Measurements from ENCODE around the gene ADCYAP1R1. TPM values are rescaled to one million over a fixed set of nuclear protein-coding genes. Genes with fewer than 3 reads are reported as not detected.

ADCYAP1R1 gene
- polyA plus RNA-seq, 1 donor from 2014 or later = 8.6 TPM

GRCh38 chr7:31074403-31075085, 22.4 kb downstream of the ADCYAP1R1 start:
- H3K4me2 ChIP-seq (ENCODE audit: low read length) = no peak overlapping the region
- H2AFZ ChIP-seq (ENCODE audit: low read depth, low read length) = no peak overlapping the region
- H3K9me2 ChIP-seq (ENCODE audit: insufficient read depth, low read length) = no peaks in the 10 kb centered on the region
- no peaks in the 10 kb centered on the region for H3K27me3 ChIP-seq (ENCODE audit: insufficient read depth, low read depth, low read length)
- no peaks in the 10 kb centered on the region for H3F3A ChIP-seq (ENCODE audit: insufficient read depth, low read length, poor library complexity, severe bottlenecking)
- no peaks in the 10 kb centered on the region for H4K20me1 ChIP-seq (ENCODE audit: insufficient read depth)
- no peak overlapping the region for H3K9ac ChIP-seq (ENCODE audit: low read length)
- no peaks in the 10 kb centered on the region for H3K36me3 ChIP-seq (ENCODE audit: insufficient read depth, low read length)
- TF ChIP-seq MXI1 (conservative IDR thresholded peaks at IDR 0.05; ENCODE audit: poor library complexity, severe bottlenecking) = no peak
- TF ChIP-seq EZH2 (IDR thresholded peaks at IDR 0.05; ENCODE audit: borderline replicate concordance, insufficient read depth, low read length, poor library complexity, severe bottlenecking) = no peak
- no peak for TF ChIP-seq REST (IDR thresholded peaks at IDR 0.05; ENCODE audit: borderline replicate concordance)
- TF ChIP-seq TAF1 (IDR thresholded peaks at IDR 0.05; ENCODE audit: low read depth) = no peak
- TF ChIP-seq SMC3 (conservative IDR thresholded peaks at IDR 0.05; ENCODE audit: poor library complexity) = no peak
- TF ChIP-seq, protein P1, sequence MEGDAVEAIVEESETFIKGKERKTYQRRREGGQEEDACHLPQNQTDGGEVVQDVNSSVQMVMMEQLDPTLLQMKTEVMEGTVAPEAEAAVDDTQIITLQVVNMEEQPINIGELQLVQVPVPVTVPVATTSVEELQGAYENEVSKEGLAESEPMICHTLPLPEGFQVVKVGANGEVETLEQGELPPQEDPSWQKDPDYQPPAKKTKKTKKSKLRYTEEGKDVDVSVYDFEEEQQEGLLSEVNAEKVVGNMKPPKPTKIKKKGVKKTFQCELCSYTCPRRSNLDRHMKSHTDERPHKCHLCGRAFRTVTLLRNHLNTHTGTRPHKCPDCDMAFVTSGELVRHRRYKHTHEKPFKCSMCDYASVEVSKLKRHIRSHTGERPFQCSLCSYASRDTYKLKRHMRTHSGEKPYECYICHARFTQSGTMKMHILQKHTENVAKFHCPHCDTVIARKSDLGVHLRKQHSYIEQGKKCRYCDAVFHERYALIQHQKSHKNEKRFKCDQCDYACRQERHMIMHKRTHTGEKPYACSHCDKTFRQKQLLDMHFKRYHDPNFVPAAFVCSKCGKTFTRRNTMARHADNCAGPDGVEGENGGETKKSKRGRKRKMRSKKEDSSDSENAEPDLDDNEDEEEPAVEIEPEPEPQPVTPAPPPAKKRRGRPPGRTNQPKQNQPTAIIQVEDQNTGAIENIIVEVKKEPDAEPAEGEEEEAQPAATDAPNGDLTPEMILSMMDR (IDR thresholded peaks at IDR 0.05; ENCODE audit: poor library complexity, severe bottlenecking) = no peak
- TF ChIP-seq EP300 (conservative IDR thresholded peaks at IDR 0.05; ENCODE audit: poor library complexity, severe bottlenecking) = no peak
- TF ChIP-seq RAD21 (conservative IDR thresholded peaks at IDR 0.05) = no peak
- TF ChIP-seq POLR2AphosphoS5 (IDR thresholded peaks at IDR 0.05) = no peak
- no peaks in the 10 kb centered on the region for H3K79me2 ChIP-seq (replicated peaks; ENCODE audit: insufficient read depth, low read length)
- H3K27ac ChIP-seq (ENCODE audit: low read length) = no peak overlapping the region
- H3K4me3 ChIP-seq (ENCODE audit: low read length) = no peak overlapping the region
- no peaks in the 10 kb centered on the region for H3K9me3 ChIP-seq (ENCODE audit: low read length)

- no peaks in the 10 kb centered on the region for H3F3A ChIP-seq (ENCODE audit: insufficient read depth, low read length, poor library complexity, severe bottlenecking)
- H3K9me2 ChIP-seq (ENCODE audit: insufficient read depth, low read length) = no peaks in the 10 kb centered on the region
- H3K27me3 ChIP-seq (ENCODE audit: insufficient read depth, low read depth, low read length) = no peaks in the 10 kb centered on the region
- no peak overlapping the region for H3K4me3 ChIP-seq (ENCODE audit: low read length)
- no peaks in the 10 kb centered on the region for H3K9me3 ChIP-seq (ENCODE audit: low read length)
- H3K4me2 ChIP-seq (ENCODE audit: low read length) = no peak overlapping the region
- H3K9ac ChIP-seq (ENCODE audit: low read length) = no peak overlapping the region
- no peaks in the 10 kb centered on the region for H4K20me1 ChIP-seq (ENCODE audit: insufficient read depth)
- no peaks in the 10 kb centered on the region for H3K36me3 ChIP-seq (ENCODE audit: insufficient read depth, low read length)
- H3K27ac ChIP-seq (ENCODE audit: low read length) = no peak overlapping the region
- no peak overlapping the region for H2AFZ ChIP-seq (ENCODE audit: low read depth, low read length)
- TF ChIP-seq EZH2 (IDR thresholded peaks at IDR 0.05; ENCODE audit: borderline replicate concordance, insufficient read depth, low read length, poor library complexity, severe bottlenecking) = no peak
- no peak for TF ChIP-seq REST (IDR thresholded peaks at IDR 0.05; ENCODE audit: borderline replicate concordance)
- TF ChIP-seq EP300 (conservative IDR thresholded peaks at IDR 0.05; ENCODE audit: poor library complexity, severe bottlenecking) = no peak
- TF ChIP-seq, protein P1 (IDR thresholded peaks at IDR 0.05; ENCODE audit: poor library complexity, severe bottlenecking) = no peak
- no peak for TF ChIP-seq MXI1 (conservative IDR thresholded peaks at IDR 0.05; ENCODE audit: poor library complexity, severe bottlenecking)
- no peak for TF ChIP-seq RAD21 (conservative IDR thresholded peaks at IDR 0.05)
- no peak for TF ChIP-seq SMC3 (conservative IDR thresholded peaks at IDR 0.05; ENCODE audit: poor library complexity)
- no peak for TF ChIP-seq TAF1 (IDR thresholded peaks at IDR 0.05; ENCODE audit: low read depth)
- no peak for TF ChIP-seq POLR2AphosphoS5 (IDR thresholded peaks at IDR 0.05)
- H3K79me2 ChIP-seq (replicated peaks; ENCODE audit: insufficient read depth, low read length) = no peaks in the 10 kb centered on the region
These were observed 22.9 kb downstream of the ADCYAP1R1 start for GRCh38 chr7:31075086-31075405.

All from neural cell (in vitro differentiated cells).